HG02840 (cell line): Measurements from ENCODE around the gene SEC61A1.

ENCODE experiments used
- ATAC-seq: cut with Tn5 transposase; IDR thresholded peaks from one replicate; pipeline ENCODE4 v1.9.1; 2021; ENCODE audit warnings: mild to moderate bottlenecking, moderate library complexity, moderate number of reproducible peaks; ENCODE audit not compliant: unreplicated experiment, low FRiP score

The SEC61A1 gene

DNA sequence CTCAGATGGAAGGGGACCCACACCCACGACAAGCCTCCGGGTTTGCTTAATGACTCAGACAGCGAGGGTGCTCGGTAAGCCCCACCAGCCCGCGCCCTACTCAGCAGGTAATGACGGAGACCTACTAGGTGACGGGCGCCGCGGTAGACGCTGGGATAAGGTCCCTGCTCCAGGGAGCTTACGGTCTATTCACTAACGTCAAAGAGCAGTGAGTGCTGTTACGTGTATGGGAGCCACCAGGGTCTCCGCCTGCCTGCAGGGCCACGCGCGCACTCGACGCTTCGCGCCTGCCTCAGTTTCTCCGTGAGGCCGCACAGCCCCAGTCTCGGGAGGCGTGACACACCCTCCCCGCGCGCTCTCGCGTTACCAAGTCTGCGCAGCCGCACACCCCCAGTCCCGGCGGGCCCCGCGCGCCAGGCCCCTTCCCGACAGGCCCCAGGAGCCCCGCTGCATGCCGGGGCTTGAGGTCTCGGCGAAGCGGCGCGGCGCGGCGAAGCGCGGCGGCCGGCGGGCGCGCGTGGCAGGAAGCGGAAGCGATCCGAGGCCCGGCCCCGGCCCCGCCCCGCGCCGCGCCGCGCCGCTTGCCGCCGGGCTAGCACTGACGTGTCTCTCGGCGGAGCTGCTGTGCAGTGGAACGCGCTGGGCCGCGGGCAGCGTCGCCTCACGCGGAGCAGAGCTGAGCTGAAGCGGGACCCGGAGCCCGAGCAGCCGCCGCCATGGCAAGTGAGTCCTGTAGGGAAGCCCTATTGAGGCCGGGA is at the start of gene SEC61A1:
Gene SEC61A1 (plus strand): TSS at position 601 of the 758 bp plus-strand sequence. CDS start 116 bp downstream, at position 717.
- peak; percentile 93 for ATAC-seq

DNA sequence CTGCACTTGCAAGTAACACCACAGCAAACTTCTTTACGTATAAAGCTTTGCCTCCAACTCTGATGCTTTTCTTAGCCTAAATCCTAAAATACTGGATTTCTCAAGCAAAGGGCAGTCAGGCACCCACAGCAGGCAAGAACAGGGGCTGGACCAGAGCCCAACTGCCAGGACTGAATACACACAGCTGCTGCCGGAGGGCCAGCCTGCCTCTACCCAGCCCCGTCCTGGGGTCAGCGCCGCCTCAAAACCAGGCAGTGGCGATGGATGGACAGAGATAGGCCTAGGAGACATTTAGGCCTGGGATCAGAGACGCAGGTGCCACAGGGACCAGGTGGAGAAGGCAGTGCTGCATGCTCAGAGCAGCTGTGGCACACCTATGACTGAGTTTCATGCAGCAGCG is 47.6 kb upstream of the SEC61A1 start:
- no peak for ATAC-seq

DNA sequence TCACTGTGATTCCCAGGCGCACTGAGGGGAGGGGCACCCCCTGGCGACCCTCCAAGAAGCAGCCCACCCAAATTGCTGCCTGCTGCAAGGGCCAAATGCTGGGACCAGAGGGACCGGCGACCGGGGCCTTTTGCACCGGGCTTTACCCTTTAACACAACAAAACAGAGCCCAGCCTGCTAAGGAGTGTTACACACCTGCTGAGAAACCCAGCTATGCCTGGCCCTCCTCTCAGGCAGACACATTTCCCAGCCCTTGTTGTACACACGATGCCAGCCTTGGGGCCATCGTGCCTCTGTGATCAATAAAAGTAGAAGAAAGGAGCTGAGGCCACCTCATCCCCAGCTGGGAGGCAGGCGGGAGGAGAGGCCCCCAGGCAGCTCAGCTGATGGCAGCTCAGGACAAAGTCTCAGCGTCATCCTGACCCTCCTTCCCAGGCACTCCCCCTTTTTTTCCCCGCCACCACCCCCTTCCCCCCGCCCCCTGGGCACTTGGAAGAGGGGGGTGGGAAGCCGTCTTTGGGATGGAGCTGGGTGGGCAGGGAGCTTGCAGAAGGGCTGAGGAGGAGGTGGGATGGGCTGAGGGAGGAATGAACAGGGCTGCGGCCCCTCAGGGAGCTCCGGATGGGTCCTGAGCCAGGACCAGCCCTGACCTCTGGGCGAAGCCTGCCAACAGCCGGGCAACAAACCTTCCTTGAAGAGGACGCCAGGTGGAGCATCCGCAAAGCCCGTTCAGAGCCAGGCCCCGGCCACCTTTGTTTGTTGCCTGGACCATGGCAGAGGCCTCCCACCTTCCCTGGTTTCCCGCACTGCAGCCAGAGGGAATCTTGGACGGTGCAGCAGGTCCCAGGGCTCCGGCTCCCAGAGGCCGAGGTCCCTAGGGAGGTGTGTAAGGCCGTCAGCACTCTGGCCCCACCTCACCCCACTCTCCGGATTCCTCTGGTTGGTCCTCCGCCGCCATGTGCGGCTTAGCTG is 45.9 kb upstream of the SEC61A1 start:
- no peak for ATAC-seq

DNA sequence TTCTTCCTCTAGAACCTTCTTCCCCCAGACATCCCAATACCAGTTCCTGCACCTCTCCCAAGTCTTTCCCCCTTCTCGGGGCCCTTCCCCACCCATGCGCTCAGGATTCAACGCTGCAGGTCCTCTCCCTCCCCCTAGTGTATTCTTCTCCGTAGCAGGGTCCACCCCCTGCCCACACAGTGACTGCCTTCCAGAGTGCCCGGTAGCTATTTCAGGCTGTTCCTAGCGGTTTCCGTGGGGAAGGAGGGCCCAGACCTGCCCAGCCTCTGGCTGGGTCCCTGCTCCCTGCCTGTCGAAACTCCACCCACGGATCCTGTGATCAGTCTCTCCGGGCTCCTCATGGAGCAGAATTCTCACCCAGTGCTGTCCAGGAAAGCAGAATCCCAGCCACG is 45.2 kb upstream of the SEC61A1 start:
- ATAC-seq: no peak

DNA sequence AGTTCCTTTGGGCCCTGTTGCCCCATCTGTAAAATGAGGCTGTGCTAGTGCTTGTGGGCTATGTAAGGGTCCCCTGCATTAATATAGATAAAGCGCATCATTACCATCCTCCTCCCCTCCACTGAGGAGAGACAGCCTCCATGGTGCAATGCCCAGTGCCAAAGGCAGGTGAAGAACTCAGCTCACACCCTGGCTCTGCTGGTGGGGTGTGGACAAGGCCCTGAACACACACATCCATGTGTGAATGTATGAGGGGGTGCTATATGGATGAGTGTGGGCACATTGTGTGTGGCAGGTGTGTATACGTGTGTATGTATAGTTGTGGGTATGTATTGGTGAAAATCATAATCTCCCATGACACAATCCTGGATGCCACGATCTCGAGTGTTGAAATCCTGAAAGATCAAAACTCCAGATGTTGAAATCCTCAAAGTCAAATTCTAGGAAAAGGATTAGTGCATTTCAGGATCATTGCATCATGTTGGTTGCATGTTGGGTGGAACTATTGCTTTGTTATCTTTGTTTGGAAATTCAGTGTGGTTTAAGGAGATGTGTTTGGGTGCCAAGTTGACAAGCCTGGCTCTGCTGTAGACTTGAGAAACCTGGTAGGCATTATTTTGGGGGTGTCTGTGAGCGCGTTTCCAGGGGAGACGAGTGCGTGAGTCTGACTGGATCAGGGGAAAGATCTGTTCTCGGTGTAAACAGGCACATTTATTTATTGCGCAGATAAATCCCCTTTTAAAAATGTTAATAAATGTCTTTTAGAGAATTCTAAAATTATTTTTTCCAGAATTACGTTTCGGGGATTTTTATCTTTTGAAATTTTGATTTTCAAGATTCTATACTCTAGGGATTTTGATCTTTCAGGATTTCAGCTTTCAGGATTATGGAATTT is 42.0 kb upstream of the SEC61A1 start:
- no peak for ATAC-seq

DNA sequence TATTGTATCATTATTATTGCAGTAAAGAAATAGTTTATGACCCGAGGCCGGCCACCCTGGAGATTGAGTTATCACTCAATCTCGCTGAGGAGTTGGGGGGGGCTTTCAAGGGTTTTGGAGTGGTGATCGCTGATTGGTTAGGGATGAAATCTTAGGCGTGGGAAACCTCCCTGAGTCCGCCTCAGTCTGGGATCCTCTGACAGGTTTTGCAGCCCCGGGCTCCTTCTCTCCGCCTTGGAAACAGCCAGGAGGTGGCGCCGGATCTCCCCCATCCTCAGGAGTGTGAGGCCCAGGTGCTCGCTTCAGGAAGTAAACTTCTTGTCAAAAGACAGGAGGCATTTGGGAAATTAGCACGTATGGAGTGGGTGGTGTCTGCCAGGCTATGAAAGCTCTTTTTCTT is 41.1 kb upstream of the SEC61A1 start:
- ATAC-seq: no peak

DNA sequence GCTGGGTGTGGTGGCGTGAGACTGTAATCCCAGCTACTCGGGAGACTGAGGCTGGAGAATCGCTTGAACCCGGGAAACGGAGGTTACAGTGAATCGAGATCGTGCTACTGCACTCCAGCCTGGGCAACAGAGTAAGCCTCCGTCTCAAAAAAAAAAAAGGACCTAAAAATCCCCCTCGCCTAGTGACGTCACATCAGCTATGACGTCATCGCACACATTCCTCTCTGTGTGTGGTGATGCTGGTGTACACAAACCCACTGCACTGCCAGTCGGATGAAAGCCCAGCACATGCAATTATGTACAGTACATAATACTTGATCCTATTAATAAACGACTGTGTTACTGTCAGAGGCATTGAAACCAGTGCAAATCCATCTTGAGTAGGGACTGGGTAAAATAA is 40.2 kb upstream of the SEC61A1 start:
- no peak for ATAC-seq

DNA sequence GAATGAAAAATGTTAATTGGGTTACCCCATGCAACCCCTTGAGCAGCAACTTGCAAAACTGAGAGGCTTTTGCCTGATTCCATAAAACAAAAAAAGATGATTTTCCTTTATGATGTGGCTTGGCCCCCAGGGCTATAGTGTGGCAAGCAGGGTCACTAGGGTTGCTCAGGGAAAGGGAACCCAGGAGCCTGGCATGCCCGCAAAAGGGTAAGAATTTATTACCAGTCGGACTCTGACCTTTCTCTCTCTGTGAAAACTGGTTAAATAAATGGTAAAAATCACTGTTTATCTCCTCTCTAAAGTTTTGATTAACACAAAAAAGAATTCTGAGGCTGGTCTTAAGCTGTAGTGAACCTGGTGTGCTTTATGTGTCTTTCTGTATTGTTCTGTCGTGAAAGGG is 37.7 kb upstream of the SEC61A1 start:
- ATAC-seq: no peak

DNA sequence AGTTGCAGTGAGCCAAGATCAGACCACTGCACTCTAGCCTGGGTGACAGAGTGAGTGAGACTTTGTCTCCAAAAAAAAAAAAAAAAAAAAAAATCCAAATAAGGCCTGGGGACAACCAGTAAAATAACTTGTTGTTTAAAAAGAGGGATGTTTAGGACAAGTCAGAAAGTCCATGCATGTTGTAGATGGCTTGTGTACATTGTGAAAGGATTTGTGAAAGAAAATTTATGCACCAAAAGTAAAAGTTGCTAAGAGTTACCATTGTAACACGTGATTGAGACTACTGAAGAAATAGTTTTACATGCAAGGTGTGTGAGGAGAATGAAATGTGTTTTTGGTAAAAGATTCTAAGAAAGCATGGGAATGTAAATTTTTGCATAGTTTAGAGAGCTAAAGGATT is 35.7 kb upstream of the SEC61A1 start:
- ATAC-seq: no peak

DNA sequence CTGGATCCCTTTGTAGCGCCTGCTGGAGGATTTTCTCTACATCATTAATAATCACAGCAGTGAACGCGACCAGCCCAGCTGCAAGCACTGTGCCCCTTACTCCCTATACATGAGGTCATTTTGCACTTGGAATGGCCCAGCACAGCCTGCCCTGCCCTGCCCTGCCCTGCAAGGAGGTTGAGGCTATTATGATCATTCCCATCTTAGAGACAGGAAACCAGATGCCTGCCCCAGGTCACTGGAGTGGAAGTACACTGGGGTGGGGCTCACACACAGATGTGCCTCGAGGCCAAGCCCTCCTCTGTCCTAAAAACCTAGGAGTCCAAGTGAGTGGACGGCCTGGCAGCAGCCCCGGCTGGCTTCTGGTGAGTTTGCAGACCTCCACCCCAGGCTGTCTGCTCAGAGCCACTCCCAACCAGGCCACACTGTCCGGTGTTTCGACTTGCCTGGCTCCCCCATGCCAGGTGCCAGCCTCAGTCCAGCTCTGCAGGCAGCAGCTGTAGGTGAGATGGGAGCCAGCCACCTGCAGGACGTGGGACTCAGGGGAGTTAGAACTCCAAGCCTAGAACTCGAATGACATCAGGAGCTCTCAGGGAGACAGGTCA is 30.4 kb upstream of the SEC61A1 start:
- ATAC-seq: no peak

DNA sequence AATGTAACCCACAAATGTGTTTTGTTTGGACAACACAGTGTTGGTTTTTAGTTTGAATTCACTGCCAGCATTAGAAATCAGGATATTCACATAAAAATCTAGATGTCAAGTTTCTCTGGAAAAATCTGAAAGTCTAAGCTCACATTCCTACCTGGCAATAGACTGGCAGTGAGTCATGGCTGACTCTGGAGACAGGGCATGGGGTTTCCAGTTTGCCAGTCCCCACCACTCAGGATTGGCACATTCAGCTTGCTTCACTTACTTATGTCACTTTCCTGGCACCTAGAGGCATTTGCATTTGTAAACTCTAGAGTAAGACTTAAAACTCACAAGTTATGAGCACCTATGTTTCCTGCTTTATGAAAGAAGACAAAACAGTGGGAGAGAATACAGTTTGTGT is 19.1 kb upstream of the SEC61A1 start:
- ATAC-seq: no peak

DNA sequence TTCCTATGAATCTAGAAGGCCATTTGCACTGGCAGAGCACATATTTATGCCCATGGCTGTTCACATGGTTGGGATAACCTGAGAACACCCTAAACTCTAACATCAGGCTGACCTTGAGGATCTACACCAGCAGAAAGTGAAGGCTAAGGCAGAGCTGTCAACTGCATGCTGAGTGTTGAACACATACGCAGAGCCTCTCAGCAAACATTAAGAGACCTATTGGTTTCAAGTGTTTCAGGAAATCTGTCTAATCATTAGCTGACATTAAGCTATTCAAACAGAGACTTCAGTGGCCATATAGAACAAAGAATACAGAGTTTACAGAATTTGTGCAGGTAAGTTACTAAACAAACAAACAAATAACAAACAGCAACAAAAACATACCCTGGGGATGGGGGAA is 16.1 kb upstream of the SEC61A1 start:
- no peak for ATAC-seq

DNA sequence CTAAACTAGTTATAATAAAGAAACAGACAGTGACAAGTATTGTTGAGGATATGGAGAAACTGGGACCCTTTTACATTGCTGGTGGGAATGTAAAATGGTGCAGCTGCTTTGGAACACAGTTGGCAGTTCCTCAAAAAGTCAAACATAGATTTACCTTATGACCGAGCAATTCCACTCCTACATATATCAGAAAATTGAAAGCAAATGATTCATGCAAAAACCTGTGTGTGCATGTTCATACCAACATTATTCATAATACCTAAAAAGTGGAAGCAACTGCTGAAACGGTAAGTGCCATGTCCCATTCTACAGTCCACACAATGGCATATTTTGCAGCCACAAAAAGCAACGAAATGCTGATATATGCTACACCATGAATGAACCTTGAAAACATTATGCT is 12.2 kb upstream of the SEC61A1 start:
- no peak for ATAC-seq

DNA sequence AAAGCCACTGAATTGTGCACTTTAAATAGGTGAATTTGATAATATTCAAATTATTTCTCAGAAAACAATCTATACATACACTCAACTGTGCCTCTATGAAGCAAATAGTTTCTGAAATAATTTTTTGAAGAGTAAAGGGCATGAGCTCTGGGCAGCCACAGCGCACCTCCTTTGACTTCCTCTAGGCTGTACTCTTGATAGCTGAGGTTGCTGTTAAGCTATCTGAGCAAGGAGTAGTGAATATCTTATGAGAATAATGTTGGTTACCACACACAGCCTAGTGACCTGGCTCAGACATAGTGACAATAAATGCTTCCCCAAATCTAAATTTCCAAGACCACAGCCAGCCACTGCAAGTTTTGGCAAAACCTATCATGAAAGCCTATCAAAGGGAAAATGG is 11.6 kb upstream of the SEC61A1 start:
- no peak for ATAC-seq

DNA sequence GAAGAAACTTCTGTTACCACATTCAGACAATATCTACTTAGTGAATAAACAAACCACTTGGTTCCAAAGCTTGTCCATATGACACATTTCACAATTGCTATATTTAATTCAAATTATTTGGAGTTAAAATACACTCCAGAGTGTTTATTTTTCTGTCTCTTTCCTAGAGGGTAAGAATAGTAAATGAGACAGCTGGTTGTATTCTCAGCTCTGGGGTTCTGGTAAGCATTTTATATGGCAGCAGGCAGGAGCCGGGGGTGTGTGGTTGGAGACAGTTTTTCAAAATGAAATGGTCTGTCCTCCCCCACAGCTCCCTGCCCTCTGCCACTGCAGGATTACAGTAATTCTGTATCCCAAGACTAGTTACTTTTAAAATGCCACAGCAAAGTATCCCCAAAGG is 10.9 kb upstream of the SEC61A1 start:
- ATAC-seq: no peak

DNA sequence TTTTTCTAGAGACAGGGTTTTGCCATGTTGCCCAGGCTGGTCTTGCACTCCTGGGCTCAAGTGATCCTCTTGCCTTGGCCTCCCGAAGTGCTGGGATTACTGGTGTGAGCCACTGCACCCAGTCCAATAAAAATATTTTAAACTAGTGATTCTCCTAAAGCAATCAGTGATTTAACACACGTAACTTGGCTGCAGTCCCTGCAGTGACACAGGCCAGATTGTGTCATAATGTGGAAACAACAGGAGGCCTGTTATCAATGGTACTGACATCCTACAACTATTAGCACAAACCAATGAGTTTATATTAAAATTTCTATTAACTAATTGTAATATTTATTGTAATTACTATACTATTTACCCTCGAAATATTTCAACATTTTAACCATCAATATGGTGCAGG is 1.6 kb upstream of the SEC61A1 start:
- ATAC-seq: no peak

DNA sequence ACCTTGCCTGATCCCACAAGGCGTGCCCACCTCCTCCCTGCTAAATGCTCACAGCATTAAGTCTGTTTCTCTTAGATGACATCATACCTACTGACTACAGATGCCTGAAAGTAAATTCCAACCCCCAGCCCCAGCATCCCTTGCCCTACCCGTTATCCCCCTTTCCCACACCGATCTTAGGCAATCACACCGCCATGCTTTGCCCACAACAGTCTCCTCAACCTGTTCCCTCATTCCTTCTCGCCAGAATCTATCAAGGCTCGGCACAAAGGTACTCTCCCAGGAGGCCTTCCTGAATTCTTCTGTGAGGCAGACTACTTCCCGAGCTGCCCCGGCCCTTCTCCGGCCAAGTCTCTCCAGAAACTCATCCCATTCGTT is 789 bp upstream of the SEC61A1 start:
- no peak for ATAC-seq

DNA sequence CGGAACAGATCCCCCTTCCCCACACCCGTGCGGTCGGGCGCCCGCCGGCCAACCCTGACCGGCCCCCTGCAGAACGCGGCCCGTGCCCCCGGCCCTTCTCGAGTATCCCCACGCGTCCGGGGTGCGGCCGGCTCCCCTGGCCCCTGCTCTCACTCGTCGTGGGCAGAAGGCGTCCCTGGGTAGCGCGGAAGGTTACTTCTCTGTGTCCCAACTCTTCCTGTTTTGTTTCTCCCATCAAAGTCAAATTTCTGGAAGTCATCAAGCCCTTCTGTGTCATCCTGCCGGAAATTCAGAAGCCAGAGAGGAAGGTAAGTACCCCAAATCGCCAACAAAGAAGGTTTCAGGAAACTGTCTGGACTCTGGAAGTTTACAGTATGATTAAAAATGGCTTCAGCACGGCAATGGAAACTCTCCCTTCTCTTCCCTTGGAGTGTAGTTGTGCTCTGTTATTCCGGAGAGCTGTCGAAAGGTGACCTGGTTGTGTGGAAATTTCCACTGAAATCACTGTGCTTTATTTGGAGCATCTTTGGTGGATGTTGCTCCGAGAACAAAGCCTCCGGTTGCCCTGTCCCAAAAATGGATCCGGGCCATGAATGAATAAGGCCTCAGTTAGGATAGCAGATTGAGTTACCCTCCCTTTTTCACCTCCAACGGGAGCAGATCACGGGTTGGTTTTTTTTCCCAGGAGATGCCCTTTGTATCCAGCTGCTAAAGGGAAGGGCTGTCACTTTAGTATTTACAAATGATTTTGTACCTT is 536 bp downstream of the SEC61A1 start:
- no peak for ATAC-seq

DNA sequence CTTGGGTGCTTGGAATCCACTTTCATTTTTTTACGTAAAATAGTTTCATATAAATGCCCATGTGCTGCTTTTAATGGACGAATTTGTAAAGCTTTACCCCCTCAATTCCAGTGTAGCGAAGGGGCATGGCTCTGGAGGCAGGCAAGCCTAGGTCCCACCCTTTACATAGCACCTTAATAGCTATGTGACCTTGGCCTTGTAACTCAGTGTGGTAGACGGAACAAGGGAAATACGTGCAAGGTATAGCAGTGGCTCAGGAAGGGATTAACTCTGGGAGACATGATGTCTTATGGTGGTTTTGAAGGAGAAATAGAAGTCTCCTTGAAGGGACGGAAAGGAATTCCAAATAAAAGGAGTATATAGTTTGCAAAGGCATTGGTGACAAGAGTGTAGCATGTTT is 1.4 kb downstream of the SEC61A1 start:
- no peak for ATAC-seq

DNA sequence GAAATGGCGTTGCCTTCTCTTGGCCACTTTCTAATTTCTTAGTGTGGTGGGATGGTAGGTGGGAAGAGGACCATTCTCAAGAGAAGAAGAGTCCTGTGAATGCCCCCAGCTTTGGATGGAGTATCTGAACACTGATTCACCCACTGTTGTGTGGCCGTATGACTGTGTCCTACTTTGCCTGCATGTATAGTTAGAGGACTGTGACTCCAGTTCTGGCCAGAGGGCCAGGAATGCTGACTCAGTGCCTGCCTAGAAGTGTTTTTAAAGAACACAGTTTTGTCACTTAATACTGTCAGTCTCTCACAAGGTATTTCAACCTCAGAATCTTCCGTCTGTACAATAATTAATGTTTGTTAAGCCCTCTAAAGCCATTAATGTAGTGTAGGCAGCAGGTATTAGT is 2.1 kb downstream of the SEC61A1 start:
- no peak for ATAC-seq
